HUES64 (cell line): ENCODE data around the gene CPB2.

Experiments
- H3K27ac ChIP-seq: 2 replicates; pipeline ENCODE4 v1.7.0; 2013; ENCODE audit warnings: low read depth, low read length, inconsistent platforms
- H3K27me3 ChIP-seq: 2 replicates; pipeline ENCODE4 v1.6.1; 2013; ENCODE audit warnings: mild to moderate bottlenecking, low read length; ENCODE audit not compliant: insufficient read depth
- H3K36me3 ChIP-seq: 2 replicates; pipeline ENCODE4 v1.6.1; 2013; ENCODE audit warnings: mild to moderate bottlenecking, low read length; ENCODE audit not compliant: insufficient read depth
- H3K4me1 ChIP-seq: 2 replicates; pipeline ENCODE4 v1.6.1; 2013; ENCODE audit warnings: mild to moderate bottlenecking, low read length, moderate library complexity; ENCODE audit not compliant: insufficient read depth
- H3K4me3 ChIP-seq: 2 replicates; pipeline ENCODE4 v1.5.1; 2013; ENCODE audit warnings: mild to moderate bottlenecking, low read length, moderate library complexity
- H3K9ac ChIP-seq: 2 replicates; pipeline ENCODE4 v1.6.1; 2013; ENCODE audit warnings: mild to moderate bottlenecking, low read depth, low read length
- H3K9me3 ChIP-seq: 2 replicates; pipeline ENCODE4 v1.6.1; 2013; ENCODE audit warnings: low read depth, low read length; ENCODE audit not compliant: insufficient read depth
- WGBS: fragments of 150-250, 120-280 bp; methylation state at CpG from one replicate; pipeline ENCODE4 v1.1.7; 2013; ENCODE audit warnings: missing lambda C conversion rate; 5-methylcytosine and 5-hydroxymethylcytosine counted together

The CPB2 gene

DNA sequence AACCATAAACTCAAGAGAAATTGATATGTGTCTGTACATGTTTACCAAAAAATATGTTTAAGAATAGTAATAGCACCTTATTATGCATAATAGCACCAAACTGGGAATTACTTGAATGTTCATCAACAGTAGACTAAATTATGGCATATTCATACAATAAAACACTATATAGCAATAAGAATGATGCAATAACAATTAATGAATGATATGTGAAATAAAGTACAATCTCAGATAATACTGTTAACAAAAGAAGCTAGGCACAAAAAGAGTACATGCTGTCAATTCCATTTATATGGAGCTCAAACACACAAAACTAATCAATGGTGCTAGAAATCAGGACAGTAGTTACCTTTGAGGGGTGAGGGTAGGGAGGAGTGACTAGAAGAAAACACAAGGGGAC lies 88.6 kb downstream of the CPB2 start:
- H3K27me3 ChIP-seq = no peaks in the 10 kb centered on the region
- H3K4me1 ChIP-seq = no peaks in the 10 kb centered on the region
- H3K27ac ChIP-seq = no peak overlapping the region
- no peak overlapping the region for H3K4me3 ChIP-seq
- H3K9me3 ChIP-seq = no peaks in the 10 kb centered on the region
- peaks cover 86% of the 10 kb centered on the region for H3K36me3 ChIP-seq
- no peak overlapping the region for H3K9ac ChIP-seq

DNA sequence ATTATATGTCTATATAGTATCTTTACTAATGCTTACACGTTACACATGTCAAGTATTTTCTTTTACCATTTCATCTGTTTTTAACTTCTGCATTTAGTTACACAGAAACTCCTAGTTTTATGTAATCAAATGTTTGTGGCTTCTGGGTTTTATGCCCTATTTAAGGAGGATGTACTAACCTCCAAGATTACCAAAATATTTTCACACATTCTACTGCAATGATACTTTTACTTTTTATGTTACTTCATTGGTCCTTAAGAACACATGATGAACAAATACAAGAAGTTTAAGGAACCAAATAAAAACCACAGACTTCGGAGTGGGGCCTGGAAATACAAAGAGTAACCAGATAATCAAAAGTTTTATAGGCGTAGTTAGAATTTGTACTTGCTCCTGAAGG lies 89.5 kb downstream of the CPB2 start:
- no peak overlapping the region for H3K4me3 ChIP-seq
- no peak overlapping the region for H3K27ac ChIP-seq
- no peaks in the 10 kb centered on the region for H3K27me3 ChIP-seq
- 100% methylated on average over 2 of the region's 3 CpGs for WGBS
- peaks cover 88% of the 10 kb centered on the region for H3K36me3 ChIP-seq
- no peak overlapping the region for H3K9ac ChIP-seq
- no peaks in the 10 kb centered on the region for H3K4me1 ChIP-seq
- no peaks in the 10 kb centered on the region for H3K9me3 ChIP-seq

GRCh38 chr13:46012404-46012803 lies 92.4 kb downstream of the CPB2 start:
- Histone ChIP-seq H3K9me3 (no peaks in the 10 kb centered on the region), H3K4me3 (no peak overlapping the region), H3K4me1 (no peaks in the 10 kb centered on the region), H3K36me3 (peaks cover 88% of the 10 kb centered on the region), H3K27ac (no peak overlapping the region), H3K27me3 (no peaks in the 10 kb centered on the region), H3K9ac (no peak overlapping the region)

DNA sequence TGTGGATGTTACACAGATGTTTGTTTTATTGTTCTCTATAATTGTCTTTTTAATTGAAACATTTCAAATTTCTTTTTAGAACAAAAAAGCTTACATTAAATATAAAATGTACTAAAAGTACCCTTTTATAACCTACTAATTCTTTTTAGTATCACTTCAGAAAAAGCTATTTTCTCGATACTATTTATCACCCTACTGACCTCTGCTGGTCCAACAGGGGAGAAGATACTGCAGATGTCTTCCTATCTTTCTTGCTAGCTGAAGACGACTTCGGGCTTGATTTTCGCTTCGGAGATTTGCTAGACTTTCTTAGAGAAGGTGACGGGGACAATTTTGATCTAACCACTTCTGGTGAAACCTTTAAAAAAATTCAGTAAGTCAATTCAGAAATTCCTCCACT lies 94.7 kb downstream of the CPB2 start:
- Histone ChIP-seq H3K27ac (no peak overlapping the region), H3K9me3 (no peaks in the 10 kb centered on the region), H3K4me1 (no peaks in the 10 kb centered on the region), H3K27me3 (no peaks in the 10 kb centered on the region), H3K9ac (no peak overlapping the region), H3K4me3 (no peak overlapping the region), H3K36me3 (peaks cover 84% of the 10 kb centered on the region)
- 92% methylated on average over 6 of the region's 6 CpGs for whole genome bisulfite sequencing

- Histone ChIP-seq H3K36me3 (peaks cover 84% of the 10 kb centered on the region), H3K27me3 (no peaks in the 10 kb centered on the region), H3K4me3 (no peak overlapping the region), H3K9ac (no peak overlapping the region), H3K9me3 (no peaks in the 10 kb centered on the region), H3K27ac (no peak overlapping the region), H3K4me1 (no peaks in the 10 kb centered on the region)
- WGBS = 94% methylated on average over 2 of the region's 2 CpGs
Observed at GRCh38 chr13:46008631-46009030, 96.2 kb downstream of the CPB2 start.

GRCh38 chr13:46006688-46007452 lies 98.0 kb downstream of the CPB2 start:
- Histone ChIP-seq H3K27ac (no peak overlapping the region), H3K27me3 (no peaks in the 10 kb centered on the region), H3K36me3 (peaks cover 91% of the 10 kb centered on the region), H3K9me3 (no peaks in the 10 kb centered on the region), H3K9ac (no peak overlapping the region), H3K4me3 (no peak overlapping the region), H3K4me1 (no peaks in the 10 kb centered on the region)
- 92% methylated on average over 6 of the region's 6 CpGs for WGBS

DNA sequence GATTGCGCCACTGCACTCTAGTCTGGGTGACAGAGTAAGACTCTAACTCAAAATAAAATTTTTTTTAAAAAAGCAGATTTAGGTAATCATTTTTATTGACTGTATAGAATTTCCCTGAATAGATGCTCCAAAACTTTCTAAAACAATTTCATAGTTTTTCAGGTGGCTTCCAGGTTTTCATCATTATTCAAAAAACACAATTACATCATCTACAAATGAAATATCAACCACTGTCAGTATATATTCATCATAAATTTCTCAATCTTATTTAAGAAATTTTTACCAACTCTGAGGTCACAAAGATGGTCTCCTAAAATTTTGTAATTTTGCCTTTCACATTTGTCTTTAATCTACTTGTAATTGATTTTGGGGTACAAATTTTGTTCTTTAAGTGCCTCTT lies 100.3 kb downstream of the CPB2 start:
- Histone ChIP-seq H3K4me1 (no peaks in the 10 kb centered on the region), H3K36me3 (peaks cover 92% of the 10 kb centered on the region), H3K27ac (no peak overlapping the region), H3K9me3 (no peaks in the 10 kb centered on the region), H3K27me3 (no peaks in the 10 kb centered on the region), H3K4me3 (no peak overlapping the region), H3K9ac (no peak overlapping the region)
- WGBS = 100% methylated on average over 1 of the region's 1 CpG
